Measurements from ENCODE around the gene MRPL36.

MRPL36 gene

GRCh38 chr5:1795506-1795905, 4.1 kb downstream of the MRPL36 start:
- DNase-seq = no peak

- DNase-seq = no peak
Observed at GRCh38 chr5:1794901-1795290, 4.7 kb downstream of the MRPL36 start.

- DNase-seq = peak; percentile 69
Observed at GRCh38 chr5:1793966-1794900, 5.4 kb downstream of the MRPL36 start.

GRCh38 chr5:1793301-1793740, 6.3 kb downstream of the MRPL36 start:
- no peak for DNase-seq

- DNase-seq = peak; percentile 98
Observed at GRCh38 chr5:1792842-1793266, 6.8 kb downstream of the MRPL36 start.

GRCh38 chr5:1791176-1791575, 8.5 kb downstream of the MRPL36 start:
- no peak for DNase-seq

- DNase-seq = no peak
Observed at GRCh38 chr5:1789834-1790471, 9.7 kb downstream of the MRPL36 start.

GRCh38 chr5:1789438-1789833, 10.2 kb downstream of the MRPL36 start:
- peak; percentile 21 for DNase-seq

- no peak for DNase-seq
Observed at GRCh38 chr5:1788828-1789227, 10.8 kb downstream of the MRPL36 start.

GRCh38 chr5:1788200-1788599, 11.4 kb downstream of the MRPL36 start:
- no peak for DNase-seq

GRCh38 chr5:1787472-1788047, 12.1 kb downstream of the MRPL36 start:
- DNase-seq = no peak

- no peak for DNase-seq
Observed at GRCh38 chr5:1786621-1787471, 12.8 kb downstream of the MRPL36 start.

GRCh38 chr5:1785984-1786383, 13.7 kb downstream of the MRPL36 start:
- no peak for DNase-seq

- no peak for DNase-seq
Observed at GRCh38 chr5:1785062-1785461, 14.6 kb downstream of the MRPL36 start.

GRCh38 chr5:1784197-1785050, 15.2 kb downstream of the MRPL36 start:
- no peak for DNase-seq

GRCh38 chr5:1783216-1783554, 16.5 kb downstream of the MRPL36 start:
- no peak for DNase-seq

- DNase-seq = no peak
Observed at GRCh38 chr5:1782385-1783215, 17.0 kb downstream of the MRPL36 start.

GRCh38 chr5:1781726-1782384, 17.8 kb downstream of the MRPL36 start:
- DNase-seq = no peak

- no peak for DNase-seq
Observed at GRCh38 chr5:1781107-1781506, 18.5 kb downstream of the MRPL36 start.

- DNase-seq = no peak
Observed at GRCh38 chr5:1780614-1780930, 19.1 kb downstream of the MRPL36 start.
